ENCODE data around the gene NFATC4. TPM values are rescaled to one million over a fixed set of nuclear protein-coding genes. Genes with fewer than 3 reads are reported as not detected.
"Not testable (repeated sequence)": the region's sequence is repeated elsewhere in the genome, so short reads cannot be mapped to it uniquely, and the experiment has no call there.

NFATC4 gene
- total RNA-seq, 1 experiment from 2014 or later: 14.6 TPM

DNA sequence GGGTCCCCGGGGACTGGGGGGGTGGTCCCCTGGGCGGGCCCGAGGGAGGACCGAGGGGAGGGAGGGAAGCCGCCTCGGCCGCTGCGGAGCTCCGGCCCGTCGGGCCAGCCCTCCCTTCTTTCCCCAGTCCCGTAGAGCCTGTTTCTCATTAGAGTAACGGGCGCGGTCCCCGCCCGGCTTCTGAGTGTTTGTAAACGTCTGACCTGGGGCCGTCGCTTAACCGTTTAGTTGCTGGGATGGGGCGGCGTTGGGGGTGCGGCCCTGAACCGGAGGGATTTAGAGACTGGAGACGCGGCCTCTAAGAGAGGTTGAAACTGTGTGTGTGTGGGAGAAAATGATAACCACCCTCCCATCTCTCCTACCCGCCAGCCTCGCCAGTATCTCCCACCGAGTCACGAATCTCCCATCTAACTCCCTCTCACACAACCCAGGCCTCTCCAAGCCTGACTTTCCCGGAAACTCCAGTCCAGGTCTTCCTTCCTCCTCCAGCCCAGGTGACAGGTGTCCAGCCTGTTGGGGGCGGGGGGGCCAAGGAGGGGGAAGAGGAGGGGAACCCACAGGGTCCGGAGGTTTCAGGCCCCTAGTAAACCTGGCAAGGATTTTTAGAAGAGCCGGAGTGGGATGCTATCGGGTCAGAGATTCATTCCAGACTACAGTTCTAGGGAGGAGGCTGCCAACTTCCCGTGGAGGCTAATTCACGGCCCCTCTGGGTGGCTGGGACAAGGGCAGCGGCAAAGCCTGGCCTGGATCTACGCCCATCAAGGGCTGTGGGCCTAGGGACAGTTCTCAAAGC, 1.1 kb upstream of the NFATC4 start:
- H3K4me1 ChIP-seq (replicated peaks): peaks cover 33% of the 10 kb centered on the region
- peaks cover 12% of the 10 kb centered on the region for H3K36me3 ChIP-seq
- DNase-seq (ENCODE audit: low read depth in 1 of 2, low spot score in 2 of 2): peak; percentile 86 to 87
- no peaks in the 10 kb centered on the region for H3K27me3 ChIP-seq (replicated peaks)
- H3K4me3 ChIP-seq: peak overlapping the region; percentile 60
- no peaks in the 10 kb centered on the region for H3K9me3 ChIP-seq (replicated peaks)
- H3K27ac ChIP-seq: peak overlapping the region; percentile 70

GRCh38 chr14:24368212-24368561, 203 bp downstream of the NFATC4 start:
- peak overlapping the region; percentile 60 for H3K4me3 ChIP-seq
- DNase-seq (ENCODE audit: low read depth in 1 of 2, low spot score in 2 of 2): no peak
- H3K4me1 ChIP-seq (replicated peaks): peaks cover 33% of the 10 kb centered on the region
- H3K27ac ChIP-seq: peak overlapping the region; percentile 75
- H3K27me3 ChIP-seq (replicated peaks): no peaks in the 10 kb centered on the region
- no peaks in the 10 kb centered on the region for H3K9me3 ChIP-seq (replicated peaks)
- H3K36me3 ChIP-seq: peaks cover 20% of the 10 kb centered on the region

DNA sequence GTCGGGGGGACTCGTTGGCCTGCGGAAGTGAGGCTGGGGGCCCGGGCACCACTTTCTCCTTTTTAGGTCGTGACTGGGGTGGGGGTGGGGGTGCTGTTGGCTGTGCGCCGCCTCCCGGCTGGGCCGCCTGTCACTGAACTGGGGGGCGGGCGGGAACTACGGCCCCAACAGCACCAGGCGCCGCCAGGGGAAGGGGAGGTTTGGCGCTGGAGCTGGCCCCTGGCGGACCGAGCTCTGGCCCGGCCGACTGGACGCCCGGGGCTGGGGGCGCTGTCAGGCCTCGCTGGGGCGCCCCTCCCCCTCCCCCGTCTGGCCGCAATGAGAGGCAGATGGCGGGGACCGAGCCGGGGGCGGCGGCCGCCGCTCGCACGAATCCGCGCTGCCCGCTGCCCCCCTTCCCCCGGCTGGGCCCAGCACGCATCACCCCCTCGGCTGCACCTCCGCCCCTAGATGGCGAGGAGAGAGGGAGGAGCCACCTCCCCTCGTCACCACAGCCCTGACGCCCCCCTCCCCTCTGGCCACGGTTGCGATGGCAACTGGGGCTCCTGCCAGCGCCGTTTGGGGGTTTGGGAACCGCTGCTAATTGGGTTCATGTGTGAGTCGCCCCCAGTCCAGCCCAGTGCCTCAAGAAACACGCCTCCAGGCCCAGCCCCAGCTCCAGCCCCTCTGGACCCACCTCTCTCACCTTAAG, 723 bp downstream of the NFATC4 start:
- H3K4me3 ChIP-seq: peak overlapping the region; percentile 60
- H3K27ac ChIP-seq: peak overlapping the region; percentile 75
- no peaks in the 10 kb centered on the region for H3K9me3 ChIP-seq (replicated peaks)
- H3K36me3 ChIP-seq: peaks cover 25% of the 10 kb centered on the region
- DNase-seq (ENCODE audit: low read depth in 1 of 2, low spot score in 2 of 2): peak; percentile 60 to 71
- no peaks in the 10 kb centered on the region for H3K27me3 ChIP-seq (replicated peaks)
- H3K4me1 ChIP-seq (replicated peaks): peaks cover 33% of the 10 kb centered on the region

DNA sequence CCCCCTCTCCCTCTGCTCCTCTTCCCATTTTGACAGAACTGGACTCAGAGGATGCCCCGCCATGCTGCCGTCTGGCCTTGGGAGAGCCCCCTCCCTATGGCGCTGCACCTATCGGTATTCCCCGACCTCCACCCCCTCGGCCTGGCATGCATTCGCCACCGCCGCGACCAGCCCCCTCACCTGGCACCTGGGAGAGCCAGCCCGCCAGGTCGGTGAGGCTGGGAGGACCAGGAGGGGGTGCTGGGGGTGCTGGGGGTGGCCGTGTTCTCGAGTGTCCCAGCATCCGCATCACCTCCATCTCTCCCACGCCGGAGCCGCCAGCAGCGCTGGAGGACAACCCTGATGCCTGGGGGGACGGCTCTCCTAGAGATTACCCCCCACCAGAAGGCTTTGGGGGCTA, 1.5 kb downstream of the NFATC4 start:
- peaks cover 31% of the 10 kb centered on the region for H3K36me3 ChIP-seq
- H3K27me3 ChIP-seq (replicated peaks): no peaks in the 10 kb centered on the region
- peaks cover 33% of the 10 kb centered on the region for H3K4me1 ChIP-seq (replicated peaks)
- no peaks in the 10 kb centered on the region for H3K9me3 ChIP-seq (replicated peaks)
- DNase-seq (ENCODE audit: low read depth in 1 of 2, low spot score in 2 of 2): no peak
- H3K4me3 ChIP-seq: peak overlapping the region; percentile 60
- H3K27ac ChIP-seq: peak overlapping the region; percentile 24; the same call in 1 of the 2 replicates

DNA sequence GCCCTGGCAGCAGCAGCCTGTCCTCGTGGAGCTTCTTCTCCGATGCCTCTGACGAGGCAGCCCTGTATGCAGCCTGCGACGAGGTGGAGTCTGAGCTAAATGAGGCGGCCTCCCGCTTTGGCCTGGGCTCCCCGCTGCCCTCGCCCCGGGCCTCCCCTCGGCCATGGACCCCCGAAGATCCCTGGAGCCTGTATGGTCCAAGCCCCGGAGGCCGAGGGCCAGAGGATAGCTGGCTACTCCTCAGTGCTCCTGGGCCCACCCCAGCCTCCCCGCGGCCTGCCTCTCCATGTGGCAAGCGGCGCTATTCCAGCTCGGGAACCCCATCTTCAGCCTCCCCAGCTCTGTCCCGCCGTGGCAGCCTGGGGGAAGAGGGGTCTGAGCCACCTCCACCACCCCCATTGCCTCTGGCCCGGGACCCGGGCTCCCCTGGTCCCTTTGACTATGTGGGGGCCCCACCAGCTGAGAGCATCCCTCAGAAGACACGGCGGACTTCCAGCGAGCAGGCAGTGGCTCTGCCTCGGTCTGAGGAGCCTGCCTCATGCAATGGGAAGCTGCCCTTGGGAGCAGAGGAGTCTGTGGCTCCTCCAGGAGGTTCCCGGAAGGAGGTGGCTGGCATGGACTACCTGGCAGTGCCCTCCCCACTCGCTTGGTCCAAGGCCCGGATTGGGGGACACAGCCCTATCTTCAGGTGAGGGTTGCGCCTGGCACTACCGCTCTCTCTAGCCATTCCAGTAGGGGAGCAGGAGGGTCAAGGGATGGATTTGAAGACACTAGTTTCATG, 2.1 kb downstream of the NFATC4 start:
- Histone ChIP-seq H3K27ac (no peak overlapping the region), H3K9me3 (replicated peaks) (no peaks in the 10 kb centered on the region), H3K36me3 (peaks cover 31% of the 10 kb centered on the region), H3K4me3 (no peak overlapping the region), H3K4me1 (replicated peaks) (peaks cover 30% of the 10 kb centered on the region), H3K27me3 (replicated peaks) (no peaks in the 10 kb centered on the region)
- no peak for DNase-seq (ENCODE audit: low read depth in 1 of 2, low spot score in 2 of 2)

DNA sequence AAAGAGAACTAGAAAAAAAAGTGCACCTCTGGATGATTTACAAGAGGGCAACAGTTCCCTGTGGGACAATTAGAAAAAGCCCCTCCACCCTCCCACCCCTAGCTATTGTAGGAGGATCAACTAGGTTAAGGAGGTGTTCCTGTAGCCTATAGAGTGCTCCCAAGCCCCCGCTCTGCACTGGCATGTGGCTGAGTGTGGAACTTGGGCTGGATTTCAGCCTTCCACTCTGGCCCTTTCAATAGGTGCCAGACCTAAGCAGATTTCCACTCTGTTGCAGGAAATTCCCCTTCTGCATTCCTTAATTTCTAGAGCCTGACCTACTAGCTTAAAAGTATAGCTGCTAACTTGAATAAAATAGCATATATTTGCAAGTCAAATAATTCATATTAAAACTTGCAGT, 2.8 kb downstream of the NFATC4 start:
- Histone ChIP-seq H3K4me1 (replicated peaks) (peaks cover 24% of the 10 kb centered on the region), H3K4me3 (no peak overlapping the region), H3K36me3 (peaks cover 31% of the 10 kb centered on the region), H3K9me3 (replicated peaks) (no peaks in the 10 kb centered on the region), H3K27ac (no peak overlapping the region), H3K27me3 (replicated peaks) (no peaks in the 10 kb centered on the region)
- no peak for DNase-seq (ENCODE audit: low read depth in 1 of 2, low spot score in 2 of 2)

DNA sequence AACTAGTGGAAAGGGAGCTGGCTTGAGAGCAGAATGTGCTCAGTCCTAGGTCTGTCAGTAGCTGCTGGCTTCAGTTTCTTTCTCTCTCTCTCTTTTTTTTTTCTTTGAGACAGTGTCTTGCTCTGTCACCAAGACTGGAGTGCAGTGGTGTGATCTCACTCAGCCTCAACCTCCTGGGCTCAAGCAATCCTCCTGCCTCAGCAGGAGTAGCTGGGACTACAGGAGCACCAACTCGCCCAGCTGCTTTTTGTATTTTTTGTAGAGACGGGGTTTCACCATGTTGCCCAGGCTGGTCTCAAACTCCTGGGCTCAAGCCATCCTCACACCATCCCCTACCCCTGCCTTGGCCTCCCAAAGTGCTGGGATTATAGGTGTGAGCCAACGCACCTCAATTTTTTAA, 3.6 kb downstream of the NFATC4 start:
- not testable (repeated sequence) for H3K9me3 ChIP-seq (replicated peaks); DNase-seq (ENCODE audit: low read depth in 1 of 2, low spot score in 2 of 2); H3K27me3 ChIP-seq (replicated peaks); H3K4me3 ChIP-seq; H3K27ac ChIP-seq
- Histone ChIP-seq H3K36me3 (peaks cover 31% of the 10 kb centered on the region), H3K4me1 (replicated peaks) (peaks cover 18% of the 10 kb centered on the region)

DNA sequence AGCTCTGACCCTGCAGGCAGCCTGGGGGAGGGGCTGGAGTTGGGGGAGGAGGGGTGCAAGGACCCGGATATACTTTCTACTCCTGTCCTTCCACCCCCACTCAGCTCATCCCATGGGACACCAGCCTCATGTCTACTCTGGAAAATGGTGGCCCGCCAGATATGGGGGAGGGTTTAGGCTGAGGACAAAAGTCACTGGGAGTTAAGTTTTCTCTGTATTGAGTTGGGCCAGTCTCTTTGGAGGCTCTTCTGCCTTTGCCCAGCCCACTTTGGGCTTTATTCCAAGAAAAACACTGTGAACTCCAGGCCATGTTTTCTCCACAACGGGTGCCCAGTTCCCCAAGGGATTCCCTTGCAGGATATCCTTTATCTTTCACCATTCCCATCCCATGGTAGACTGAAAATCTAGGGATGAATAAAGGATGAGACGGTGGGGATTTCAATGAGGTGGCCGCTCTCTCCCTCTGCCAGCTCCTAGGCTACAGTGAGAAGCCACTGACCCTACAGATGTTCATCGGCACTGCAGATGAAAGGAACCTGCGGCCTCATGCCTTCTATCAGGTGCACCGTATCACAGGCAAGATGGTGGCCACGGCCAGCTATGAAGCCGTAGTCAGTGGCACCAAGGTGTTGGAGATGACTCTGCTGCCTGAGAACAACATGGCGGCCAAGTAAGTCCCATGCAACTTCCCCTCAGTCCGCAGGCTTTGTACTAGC, 4.9 kb downstream of the NFATC4 start:
- Histone ChIP-seq H3K4me1 (replicated peaks) (peaks cover 7% of the 10 kb centered on the region), H3K27ac (no peak overlapping the region), H3K9me3 (replicated peaks) (no peaks in the 10 kb centered on the region), H3K36me3 (peaks cover 36% of the 10 kb centered on the region), H3K4me3 (no peak overlapping the region), H3K27me3 (replicated peaks) (no peaks in the 10 kb centered on the region)
- no peak for DNase-seq (ENCODE audit: low read depth in 1 of 2, low spot score in 2 of 2)

GRCh38 chr14:24376448-24377070, 8.6 kb downstream of the NFATC4 start:
- DNase-seq (ENCODE audit: low read depth in 1 of 2, low spot score in 2 of 2): no peak
- Histone ChIP-seq H3K4me1 (replicated peaks) (no peaks in the 10 kb centered on the region), H3K27ac (no peak overlapping the region), H3K9me3 (replicated peaks) (no peaks in the 10 kb centered on the region), H3K27me3 (replicated peaks) (no peaks in the 10 kb centered on the region), H3K36me3 (peaks cover 24% of the 10 kb centered on the region), H3K4me3 (no peak overlapping the region)

- no peaks in the 10 kb centered on the region for H3K27me3 ChIP-seq (replicated peaks)
- H3K27ac ChIP-seq: no peak overlapping the region
These were observed 9.1 kb downstream of the NFATC4 start for GRCh38 chr14:24377126-24377525.

DNA sequence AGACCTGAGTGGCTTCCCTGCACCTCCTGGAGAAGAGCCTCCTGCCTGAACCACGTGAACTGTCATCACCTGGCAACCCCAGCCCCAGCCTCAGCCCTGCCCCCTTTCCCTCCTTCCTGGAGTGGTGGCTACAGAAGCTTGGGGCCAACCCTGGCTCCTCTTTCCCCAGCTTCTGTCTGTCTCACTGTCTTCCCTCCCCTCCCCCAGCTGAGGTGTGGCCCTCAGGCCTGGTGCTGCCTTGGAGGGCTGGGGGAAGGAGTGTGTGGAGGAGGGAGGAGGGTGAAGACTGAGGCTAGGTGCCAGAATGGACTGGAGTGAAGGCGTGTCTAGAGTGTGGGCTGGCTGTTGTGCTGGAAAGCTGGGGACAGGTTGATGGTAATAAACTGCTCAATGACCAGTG, 9.7 kb downstream of the NFATC4 start:
- no peaks in the 10 kb centered on the region for H3K27me3 ChIP-seq (replicated peaks)
- no peak overlapping the region for H3K27ac ChIP-seq
- no peak for DNase-seq (ENCODE audit: low read depth in 1 of 2, low spot score in 2 of 2)
- no peaks in the 10 kb centered on the region for H3K9me3 ChIP-seq (replicated peaks)
- peaks cover 21% of the 10 kb centered on the region for H3K36me3 ChIP-seq
- H3K4me3 ChIP-seq: no peak overlapping the region
- H3K4me1 ChIP-seq (replicated peaks): no peaks in the 10 kb centered on the region

More at GRCh38 chr14:24377126-24377525, 9.1 kb downstream of the NFATC4 start:
- Histone ChIP-seq H3K4me3 (no peak overlapping the region), H3K36me3 (peaks cover 24% of the 10 kb centered on the region), H3K4me1 (replicated peaks) (no peaks in the 10 kb centered on the region), H3K9me3 (replicated peaks) (no peaks in the 10 kb centered on the region)
- DNase-seq (ENCODE audit: low read depth in 1 of 2, low spot score in 2 of 2): no peak

GRCh38 chr14:24378327-24378726, 10.3 kb downstream of the NFATC4 start:
- Histone ChIP-seq H3K4me1 (replicated peaks) (no peaks in the 10 kb centered on the region), H3K36me3 (peaks cover 14% of the 10 kb centered on the region), H3K27ac (no peak overlapping the region), H3K4me3 (no peak overlapping the region), H3K27me3 (replicated peaks) (no peaks in the 10 kb centered on the region), H3K9me3 (replicated peaks) (no peaks in the 10 kb centered on the region)
- no peak for DNase-seq (ENCODE audit: low read depth in 1 of 2, low spot score in 2 of 2)

All from SJSA1 (cell line).